Measurements from ENCODE around the gene LHX6.

DNA sequence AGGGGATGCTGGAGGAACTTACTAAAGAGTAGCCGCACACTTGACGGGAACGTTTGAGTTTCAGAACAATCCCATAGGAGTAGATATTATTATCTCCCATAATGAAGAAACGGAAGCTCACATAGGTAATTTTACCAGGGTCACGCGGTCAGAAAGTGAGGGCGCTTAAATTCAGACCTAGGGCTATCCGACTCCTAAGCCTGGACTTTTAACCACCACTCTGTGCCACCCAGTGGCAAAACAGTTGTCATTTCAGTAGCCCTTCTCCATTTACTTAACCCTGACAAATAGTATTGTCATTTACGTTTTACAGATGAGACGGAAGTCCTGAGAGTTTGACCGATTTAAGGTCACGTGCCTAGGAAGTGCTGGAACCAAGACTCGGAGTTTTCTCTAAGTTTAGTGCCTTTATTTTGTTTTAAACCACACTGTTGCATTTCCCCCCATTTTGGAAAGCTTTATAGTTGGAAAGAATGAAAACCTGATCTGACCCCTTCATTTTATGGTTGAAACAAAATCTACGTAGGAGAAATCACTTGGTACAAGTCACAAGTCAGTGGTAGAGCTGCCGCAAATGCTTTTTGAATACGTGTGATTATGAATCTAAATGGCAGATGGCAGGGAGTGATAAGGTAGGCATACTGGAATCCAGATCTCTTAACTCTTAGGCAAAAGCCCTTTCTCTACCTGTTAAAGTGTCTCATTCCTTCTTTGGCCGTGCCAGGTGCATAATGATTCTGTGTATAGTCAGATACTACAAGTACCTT, 36.6 kb upstream of the LHX6 start:
- TF ChIP-seq CTCF (IDR thresholded peaks at IDR 0.05) = no peak
- TF ChIP-seq POLR2A (IDR thresholded peaks at IDR 0.05) = no peak
